ENCODE results near the gene MREG.
"Not testable (repeated sequence)": the region's sequence is repeated elsewhere in the genome, so short reads cannot be mapped to it uniquely, and the experiment has no call there.

The MREG gene

GRCh38 chr2:215983581-215984351 is 29.6 kb downstream of the MREG start:
- DNase-seq, result no peak

GRCh38 chr2:215982465-215982875 is 30.9 kb downstream of the MREG start:
- DNase-seq, result no peak

- DNase-seq, result no peak
These were observed 32.2 kb downstream of the MREG start for GRCh38 chr2:215981115-215981514.

- no peak for DNase-seq
These were observed 33.7 kb downstream of the MREG start for GRCh38 chr2:215979620-215980019.

- no peak for DNase-seq
These were observed 38.5 kb downstream of the MREG start for GRCh38 chr2:215974700-215975429.

GRCh38 chr2:215973954-215974699 is 39.2 kb downstream of the MREG start:
- no peak for DNase-seq

- DNase-seq, result no peak
These were observed 40.1 kb downstream of the MREG start for GRCh38 chr2:215973145-215973792.

GRCh38 chr2:215971671-215972070 is 41.7 kb downstream of the MREG start:
- no peak for DNase-seq

GRCh38 chr2:215970894-215971293 is 42.5 kb downstream of the MREG start:
- not testable (repeated sequence) for DNase-seq

GRCh38 chr2:215970425-215970824 is 42.9 kb downstream of the MREG start:
- DNase-seq, result no peak

- DNase-seq, result no peak
These were observed 44.1 kb downstream of the MREG start for GRCh38 chr2:215969131-215969841.

- no peak for DNase-seq
These were observed 44.9 kb downstream of the MREG start for GRCh38 chr2:215968499-215968898.

GRCh38 chr2:215967590-215968378 is 45.6 kb downstream of the MREG start:
- DNase-seq, result no peak

- DNase-seq, result no peak
These were observed 46.4 kb downstream of the MREG start for GRCh38 chr2:215966951-215967350.

GRCh38 chr2:215966274-215966673 is 47.1 kb downstream of the MREG start:
- DNase-seq, result no peak

- no peak for DNase-seq
These were observed 47.7 kb downstream of the MREG start for GRCh38 chr2:215965532-215966165.

- DNase-seq, result no peak
These were observed 51.4 kb downstream of the MREG start for GRCh38 chr2:215961981-215962380.

GRCh38 chr2:215958257-215958656 is 55.1 kb downstream of the MREG start:
- no peak for DNase-seq

- DNase-seq, result not testable (repeated sequence)
These were observed 55.8 kb downstream of the MREG start for GRCh38 chr2:215957354-215958122.

Measured in NCI-H1105 (cell line).